ENCODE measurements around the gene CD276. TPM values are rescaled to one million over a fixed set of nuclear protein-coding genes. Genes with fewer than 3 reads are reported as not detected.
"Not testable (repeated sequence)": the region's sequence is repeated elsewhere in the genome, so short reads cannot be mapped to it uniquely, and the experiment has no call there.

Gene CD276
- total RNA-seq, 4 donors from 2014 or later = 42.6 to 93.3 (median 70.9) TPM

GRCh38 chr15:73697033-73697467 is 12.9 kb downstream of the CD276 start:
- Histone ChIP-seq H3K27ac (peak overlapping the region in 1 of 4 donors; percentile 41), H3K9me3 (no peaks in the 10 kb centered on the region), H3K4me3 (no peak overlapping the region), H3K36me3 (peaks cover 0 to 6% (median 0%) of the 10 kb centered on the region in 3 donors), H3K4me1 (peaks cover 0 to 60% (median 19%) of the 10 kb centered on the region in 4 donors), H3K27me3 (no peaks in the 10 kb centered on the region)
- TF ChIP-seq POLR2A (IDR thresholded peaks at IDR 0.05) = no peak
- peak; percentile 40 to 88 for TF ChIP-seq EP300 (IDR thresholded peaks at IDR 0.05)
- 3% methylated on average over 9 of the region's 9 CpGs for WGBS, 2 donors
- DNase-seq (ENCODE audit: low spot score in 2 of 2) = peak; percentile 61 to 70

DNA sequence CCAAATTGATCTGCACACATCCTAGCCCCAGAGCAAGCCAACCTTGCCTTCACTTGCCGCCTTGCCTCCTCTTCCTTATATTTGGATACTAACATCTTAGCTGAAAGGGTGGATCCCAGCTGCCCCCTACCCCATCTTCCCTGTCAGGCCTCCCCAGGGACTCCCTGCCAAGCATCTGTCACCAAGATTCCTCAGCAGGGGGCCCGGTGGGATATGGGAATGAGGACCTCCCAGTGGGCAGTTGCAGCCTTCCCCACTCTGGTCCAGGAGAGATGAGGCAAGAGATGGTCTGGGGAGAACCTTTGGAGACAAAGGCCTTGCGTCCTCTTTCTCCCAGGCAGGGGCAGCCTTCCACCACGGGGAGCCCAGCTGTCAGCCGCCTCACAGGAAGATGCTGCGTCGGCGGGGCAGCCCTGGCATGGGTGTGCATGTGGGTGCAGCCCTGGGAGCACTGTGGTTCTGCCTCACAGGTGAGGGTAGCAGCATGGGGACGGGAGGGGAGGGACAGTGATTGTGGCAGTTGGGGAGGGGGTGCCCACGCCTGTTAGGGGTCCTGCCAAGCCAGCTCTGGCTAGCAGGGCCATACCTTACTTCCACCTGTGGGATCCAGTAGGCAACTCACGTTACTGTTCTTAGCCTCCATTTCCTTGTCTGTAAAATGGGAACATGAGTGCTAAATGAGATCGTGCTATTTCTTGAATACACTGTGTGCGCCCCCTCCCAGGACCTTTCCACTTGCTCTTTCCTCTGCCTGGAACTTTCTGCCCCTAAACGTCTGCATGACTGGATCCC is 15.3 kb downstream of the CD276 start:
- DNase-seq (ENCODE audit: low spot score in 2 of 2) = no peak
- peaks cover 0 to 30% (median 0%) of the 10 kb centered on the region in 3 donors for H3K36me3 ChIP-seq
- 78 to 85% methylated on average over 8 to 14 of the region's 14 CpGs for WGBS, 2 donors
- H3K27me3 ChIP-seq = no peaks in the 10 kb centered on the region
- no peak overlapping the region for H3K4me3 ChIP-seq
- H3K9me3 ChIP-seq = no peaks in the 10 kb centered on the region
- peaks cover 0 to 38% (median 15%) of the 10 kb centered on the region in 4 donors for H3K4me1 ChIP-seq
- no peak overlapping the region for H3K27ac ChIP-seq
- TF ChIP-seq POLR2A (IDR thresholded peaks at IDR 0.05) = no peak
- no peak for TF ChIP-seq EP300 (IDR thresholded peaks at IDR 0.05)

GRCh38 chr15:73700041-73700842 is 16.1 kb downstream of the CD276 start:
- no peak for TF ChIP-seq POLR2A (IDR thresholded peaks at IDR 0.05)
- peak; percentile 83 to 91 (median 88) for TF ChIP-seq CTCF (IDR thresholded peaks at IDR 0.05)
- Histone ChIP-seq H3K36me3 (peaks cover 0 to 38% (median 2%) of the 10 kb centered on the region in 3 donors), H3K9me3 (no peaks in the 10 kb centered on the region), H3K27me3 (no peaks in the 10 kb centered on the region), H3K4me3 (no peak overlapping the region), H3K27ac (no peak overlapping the region), H3K4me1 (peaks cover 0 to 30% (median 13%) of the 10 kb centered on the region in 4 donors)
- 31% methylated on average over 13 of the region's 13 CpGs for WGBS, 2 donors
- DNase-seq (ENCODE audit: low spot score in 2 of 2) = peak; percentile 49 to 84

- not testable (repeated sequence) for DNase-seq (ENCODE audit: low spot score in 2 of 2); H3K27ac ChIP-seq; H3K27me3 ChIP-seq; H3K9me3 ChIP-seq; H3K4me3 ChIP-seq; H3K4me1 ChIP-seq
- H3K36me3 ChIP-seq = peaks cover 0 to 61% (median 4%) of the 10 kb centered on the region in 3 donors
- 78 to 83% methylated on average over 22 to 33 of the region's 33 CpGs for WGBS, 2 donors
Measured at GRCh38 chr15:73702311-73703239, 18.4 kb downstream of the CD276 start.

GRCh38 chr15:73703601-73704000 is 19.4 kb downstream of the CD276 start:
- peaks cover 0 to 72% (median 4%) of the 10 kb centered on the region in 3 donors for H3K36me3 ChIP-seq
- not testable (repeated sequence) for H3K27ac ChIP-seq; H3K27me3 ChIP-seq; DNase-seq (ENCODE audit: low spot score in 2 of 2); H3K9me3 ChIP-seq; H3K4me3 ChIP-seq; H3K4me1 ChIP-seq
- WGBS, 2 donors = 84% methylated on average over 21 to 23 of the region's 23 CpGs

- WGBS, 2 donors = 83 to 84% methylated on average over 19 to 21 of the region's 23 CpGs
- not testable (repeated sequence) for H3K9me3 ChIP-seq; H3K27me3 ChIP-seq; H3K27ac ChIP-seq; DNase-seq (ENCODE audit: low spot score in 2 of 2); H3K4me3 ChIP-seq; H3K4me1 ChIP-seq
- H3K36me3 ChIP-seq = peaks cover 0 to 79% (median 4%) of the 10 kb centered on the region in 3 donors
Measured at GRCh38 chr15:73704142-73704868, 20.1 kb downstream of the CD276 start.
